Thyroid gland (tissue), 4 donors: Measurements from ENCODE around the gene PAM.

Experiments
- CTCF ChIP-seq, 6 experiments: fragments of 200-600 bp in 3 of 6; fragments of 450-650 bp in 3 of 6; sonication (generic) in 3 of 6; IDR thresholded peaks; one replicate each; pipeline ENCODE4 v1.5.1; 2016 to 2019; ENCODE audit warnings: antibody characterized with exemption in 6 of 6, mild to moderate bottlenecking in 2 of 6, inconsistent platforms in 1 of 6, moderate library complexity in 1 of 6
- POLR2A ChIP-seq, 2 donors: fragments of 450-650 bp; IDR thresholded peaks; one replicate each; pipeline ENCODE4 v1.6.1; 2017; ENCODE audit warnings: antibody characterized with exemption in 2 of 2, mild to moderate bottlenecking in 2 of 2, moderate library complexity in 1 of 2

GRCh38 chr5:103036601-103037000 lies 281.5 kb downstream of the PAM start:
- TF ChIP-seq CTCF (IDR thresholded peaks at IDR 0.05) (no peak), POLR2A (IDR thresholded peaks at IDR 0.05) (no peak)
